SU-DHL-6 (cell line): Measurements from ENCODE around the gene KATNAL1.

Experiments used
- H2AFZ ChIP-seq: fragments of 200-600 bp; sonication (generic); 2 replicates; pipeline ENCODE4 v1.6.1; 2014; ENCODE audit warnings: low read depth, mild to moderate bottlenecking, moderate library complexity, mixed read lengths, antibody characterized with exemption, low read length; ENCODE audit not compliant: severe bottlenecking
- H3F3A ChIP-seq: fragments of 200-600 bp; shearing (Covaris generic); 2 replicates; pipeline ENCODE4 v1.6.0; 2016; ENCODE audit warnings: antibody characterized with exemption, mild to moderate bottlenecking; ENCODE audit not compliant: insufficient read depth
- H3K27ac ChIP-seq: fragments of 200-600 bp; sonication (generic); 2 replicates; pipeline ENCODE4 v1.5.1; 2016; ENCODE audit warnings: low read depth, mild to moderate bottlenecking, low read length, moderate library complexity, mixed read lengths
- H3K27me3 ChIP-seq: fragments of 200-600 bp; sonication (generic), shearing (Covaris generic); 2 replicates; pipeline ENCODE4 v1.6.0; 2014; ENCODE audit warnings: mild to moderate bottlenecking, low read length
- H3K36me3 ChIP-seq: fragments of 200-600 bp; sonication (generic); 2 replicates; pipeline ENCODE4 v1.6.1; 2014; ENCODE audit warnings: mild to moderate bottlenecking, low read length, mixed read lengths
- H3K4me2 ChIP-seq: fragments of 300-600, 200-600 bp; shearing (Covaris generic), sonication (generic); 2 replicates; pipeline ENCODE4 v1.6.0; 2014; ENCODE audit warnings: low read length, low read depth, mild to moderate bottlenecking; ENCODE audit not compliant: poor library complexity, severe bottlenecking
- H3K4me3 ChIP-seq: fragments of 200-600 bp; sonication (generic); 2 replicates; pipeline ENCODE4 v1.5.1; 2014; ENCODE audit warnings: antibody characterized with exemption, low read length, mild to moderate bottlenecking, mixed read lengths; ENCODE audit not compliant: insufficient read depth, poor library complexity, severe bottlenecking
- H3K79me2 ChIP-seq: fragments of 200-600 bp; sonication (generic); 2 replicates; pipeline ENCODE4 v1.6.1; 2014; ENCODE audit warnings: mild to moderate bottlenecking, low read length, moderate library complexity; ENCODE audit not compliant: insufficient read depth
- H3K9ac ChIP-seq: fragments of 200-600 bp; sonication (generic); 2 replicates; pipeline ENCODE4 v1.7.0; 2014; ENCODE audit warnings: mild to moderate bottlenecking, low read length
- H3K9me2 ChIP-seq: fragments of 200-600 bp; sonication (generic); replicated peaks from 2 replicates; pipeline ENCODE4 v1.6.1; 2014; ENCODE audit warnings: low read length; ENCODE audit not compliant: insufficient read depth
- H3K9me3 ChIP-seq: fragments of 200-600 bp; sonication (generic); 2 replicates; pipeline ENCODE4 v1.6.1; 2014; ENCODE audit warnings: low read length, mixed read lengths; ENCODE audit not compliant: insufficient read depth
- H4K20me1 ChIP-seq: fragments of 200-600 bp; sonication (generic); 2 replicates; pipeline ENCODE4 v1.6.1; 2014; ENCODE audit warnings: low read depth, mild to moderate bottlenecking, antibody characterized with exemption, low read length, moderate library complexity, mixed read lengths
- CTCF ChIP-seq: fragments of 200-600 bp; sonication (generic); IDR thresholded peaks from one replicate; pipeline ENCODE4 v1.5.1; 2017; ENCODE audit warnings: antibody characterized with exemption, mild to moderate bottlenecking, low read length, moderate library complexity; ENCODE audit not compliant: insufficient read depth, poor library complexity, severe bottlenecking
- EZH2phosphoT487 ChIP-seq: fragments of 200-600 bp; sonication (generic), shearing (Covaris generic); conservative IDR thresholded peaks from 2 replicates; pipeline ENCODE4 v1.6.1; 2018; ENCODE audit warnings: mild to moderate bottlenecking, antibody characterized with exemption, low read length, moderate library complexity, mixed read lengths

Gene KATNAL1

GRCh38 chr13:30339738-30340330, 32.5 kb upstream of the KATNAL1 start:
- H3K4me2 ChIP-seq = no peak overlapping the region
- H3K79me2 ChIP-seq = no peaks in the 10 kb centered on the region
- TF ChIP-seq EZH2phosphoT487 = no peak
- no peak for TF ChIP-seq CTCF
- no peak overlapping the region for H3K4me3 ChIP-seq
- H3K27ac ChIP-seq = no peak overlapping the region
- H3K9ac ChIP-seq = no peak overlapping the region
- no peaks in the 10 kb centered on the region for H4K20me1 ChIP-seq
- H3K36me3 ChIP-seq = peaks cover 2% of the 10 kb centered on the region; the same call in 1 of the 2 replicates
- H3K9me3 ChIP-seq = no peaks in the 10 kb centered on the region
- H3K9me2 ChIP-seq = no peaks in the 10 kb centered on the region
- H2AFZ ChIP-seq = no peak overlapping the region
- H3F3A ChIP-seq = no peaks in the 10 kb centered on the region
- no peaks in the 10 kb centered on the region for H3K27me3 ChIP-seq

- Histone ChIP-seq H2AFZ (no peak overlapping the region), H3K4me2 (no peak overlapping the region), H3K27ac (no peak overlapping the region), H3K27me3 (no peaks in the 10 kb centered on the region), H3K9me3 (no peaks in the 10 kb centered on the region), H3K36me3 (peaks cover 2% of the 10 kb centered on the region; the same call in 1 of the 2 replicates), H3F3A (peaks cover 5% of the 10 kb centered on the region), H3K9me2 (no peaks in the 10 kb centered on the region), H4K20me1 (no peaks in the 10 kb centered on the region), H3K79me2 (no peaks in the 10 kb centered on the region; the same call in 1 of the 2 replicates), H3K9ac (no peak overlapping the region), H3K4me3 (no peak overlapping the region)
- TF ChIP-seq EZH2phosphoT487 = no peak
- TF ChIP-seq CTCF = no peak
Observed at GRCh38 chr13:30338952-30339351, 31.6 kb upstream of the KATNAL1 start.

- TF ChIP-seq CTCF (no peak), EZH2phosphoT487 (no peak)
- Histone ChIP-seq H3F3A (peaks cover 10% of the 10 kb centered on the region), H2AFZ (no peak overlapping the region), H4K20me1 (no peaks in the 10 kb centered on the region), H3K9me2 (no peaks in the 10 kb centered on the region), H3K27me3 (no peaks in the 10 kb centered on the region), H3K4me3 (no peak overlapping the region), H3K9ac (no peak overlapping the region), H3K4me2 (no peak overlapping the region), H3K9me3 (no peaks in the 10 kb centered on the region), H3K36me3 (peaks cover 2% of the 10 kb centered on the region; the same call in 1 of the 2 replicates), H3K79me2 (no peaks in the 10 kb centered on the region; the same call in 1 of the 2 replicates), H3K27ac (no peak overlapping the region)
Observed at GRCh38 chr13:30338331-30338851, 31.0 kb upstream of the KATNAL1 start.
